ENCODE results near the gene SBF1. TPM values are rescaled to one million over a fixed set of nuclear protein-coding genes. Genes with fewer than 3 reads are reported as not detected.

The SBF1 gene, protein sequence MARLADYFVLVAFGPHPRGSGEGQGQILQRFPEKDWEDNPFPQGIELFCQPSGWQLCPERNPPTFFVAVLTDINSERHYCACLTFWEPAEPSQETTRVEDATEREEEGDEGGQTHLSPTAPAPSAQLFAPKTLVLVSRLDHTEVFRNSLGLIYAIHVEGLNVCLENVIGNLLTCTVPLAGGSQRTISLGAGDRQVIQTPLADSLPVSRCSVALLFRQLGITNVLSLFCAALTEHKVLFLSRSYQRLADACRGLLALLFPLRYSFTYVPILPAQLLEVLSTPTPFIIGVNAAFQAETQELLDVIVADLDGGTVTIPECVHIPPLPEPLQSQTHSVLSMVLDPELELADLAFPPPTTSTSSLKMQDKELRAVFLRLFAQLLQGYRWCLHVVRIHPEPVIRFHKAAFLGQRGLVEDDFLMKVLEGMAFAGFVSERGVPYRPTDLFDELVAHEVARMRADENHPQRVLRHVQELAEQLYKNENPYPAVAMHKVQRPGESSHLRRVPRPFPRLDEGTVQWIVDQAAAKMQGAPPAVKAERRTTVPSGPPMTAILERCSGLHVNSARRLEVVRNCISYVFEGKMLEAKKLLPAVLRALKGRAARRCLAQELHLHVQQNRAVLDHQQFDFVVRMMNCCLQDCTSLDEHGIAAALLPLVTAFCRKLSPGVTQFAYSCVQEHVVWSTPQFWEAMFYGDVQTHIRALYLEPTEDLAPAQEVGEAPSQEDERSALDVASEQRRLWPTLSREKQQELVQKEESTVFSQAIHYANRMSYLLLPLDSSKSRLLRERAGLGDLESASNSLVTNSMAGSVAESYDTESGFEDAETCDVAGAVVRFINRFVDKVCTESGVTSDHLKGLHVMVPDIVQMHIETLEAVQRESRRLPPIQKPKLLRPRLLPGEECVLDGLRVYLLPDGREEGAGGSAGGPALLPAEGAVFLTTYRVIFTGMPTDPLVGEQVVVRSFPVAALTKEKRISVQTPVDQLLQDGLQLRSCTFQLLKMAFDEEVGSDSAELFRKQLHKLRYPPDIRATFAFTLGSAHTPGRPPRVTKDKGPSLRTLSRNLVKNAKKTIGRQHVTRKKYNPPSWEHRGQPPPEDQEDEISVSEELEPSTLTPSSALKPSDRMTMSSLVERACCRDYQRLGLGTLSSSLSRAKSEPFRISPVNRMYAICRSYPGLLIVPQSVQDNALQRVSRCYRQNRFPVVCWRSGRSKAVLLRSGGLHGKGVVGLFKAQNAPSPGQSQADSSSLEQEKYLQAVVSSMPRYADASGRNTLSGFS (N-terminal part only)
- total RNA-seq, result 40.4 and 40.6 TPM in 2 replicates

GRCh38 chr22:50474710-50475651 lies at the start of gene SBF1:
Gene SBF1 (minus strand): TSS chr22:50475035. CDS start chr22:50474840, 195 bp downstream.

GRCh38 chr22:50507991-50508884 lies 33.4 kb upstream of the SBF1 start, which contains the start of gene NCAPH2:
Gene NCAPH2 (plus strand): TSS chr22:50508224. CDS start chr22:50508338, 114 bp downstream.

GRCh38 chr22:50507421-50507990 lies 32.7 kb upstream of the SBF1 start, which contains the start of gene LMF2:
Gene LMF2 (minus strand): TSS chr22:50507702. CDS start chr22:50507675, 27 bp downstream.

GRCh38 chr22:50486561-50487289 lies 11.9 kb upstream of the SBF1 start, which contains the start of gene MIOX:
Gene MIOX (plus strand): TSS chr22:50486859. CDS start chr22:50486898, 39 bp downstream.

DNA sequence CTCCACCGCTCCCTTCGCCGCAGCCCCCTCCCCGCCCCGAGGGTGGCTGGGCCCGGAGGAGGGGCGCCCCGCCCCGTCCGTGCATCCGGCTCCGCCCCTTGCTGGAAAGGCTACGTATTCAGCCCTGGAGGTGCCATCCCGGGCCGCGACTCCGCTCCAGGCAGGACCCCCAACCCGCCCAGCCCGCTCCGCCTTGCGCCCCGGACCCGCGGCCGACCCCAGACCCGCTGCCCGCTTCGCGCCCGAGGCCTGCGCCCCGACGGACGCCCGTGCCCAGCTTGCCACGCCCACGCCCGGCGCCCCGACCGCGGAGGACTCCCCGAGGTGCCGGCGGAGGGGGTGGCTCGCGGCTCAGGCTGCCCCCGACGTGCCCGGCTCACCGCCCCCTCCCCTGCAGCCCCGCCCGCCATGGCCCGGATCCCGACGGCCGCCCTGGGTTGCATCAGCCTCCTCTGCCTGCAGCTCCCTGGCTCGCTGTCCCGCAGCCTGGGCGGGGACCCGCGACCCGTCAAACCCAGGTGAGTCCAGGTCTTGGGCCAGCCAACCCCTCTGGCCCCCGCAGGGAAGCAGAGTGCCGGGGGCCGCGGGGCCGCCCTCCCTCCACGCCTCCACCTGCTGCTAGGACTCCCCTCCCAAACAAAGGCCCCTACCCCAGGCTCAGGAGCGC lies 6.7 kb upstream of the SBF1 start, which contains the start of gene ADM2:
ADM2 (plus strand) TSS at position 104 of the 667 bp plus-strand sequence; CDS start at position 409, 305 bp downstream.

Other genes with a start within 250 kb of the SBF1 start
- 25.0 and 26.1 TPM in 2 replicates for gene TUBGCP6, start 230.0 kb downstream of the SBF1 start, total RNA-seq
- 20.5 and 20.7 TPM in 2 replicates for gene HDAC10, start 223.8 kb downstream of the SBF1 start, total RNA-seq
- gene MAPK12, start 213.4 kb downstream of the SBF1 start, total RNA-seq, result 50.7 and 59.1 TPM in 2 replicates
- gene MAPK11, start 204.7 kb downstream of the SBF1 start, total RNA-seq, result 10.5 and 17.9 TPM in 2 replicates
- gene PLXNB2, start 167.4 kb downstream of the SBF1 start, total RNA-seq, result 44.5 and 45.5 TPM in 2 replicates
- 0.76 and 1.3 TPM in 2 replicates for gene DENND6B, start 148.0 kb downstream of the SBF1 start, total RNA-seq
- 44.5 and 58.5 TPM in 2 replicates for gene PPP6R2, start 131.7 kb downstream of the SBF1 start, total RNA-seq
- 0.46 and 0.97 TPM in 2 replicates for gene ADM2, start 6.5 kb upstream of the SBF1 start, total RNA-seq
- gene MIOX, start 11.8 kb upstream of the SBF1 start, total RNA-seq, result not detected in 2 replicates
- gene LMF2, start 32.7 kb upstream of the SBF1 start, total RNA-seq, result 21.8 and 22.2 TPM in 2 replicates
- gene NCAPH2, start 33.2 kb upstream of the SBF1 start, total RNA-seq, result 27.6 and 43.0 TPM in 2 replicates
- gene SCO2, start 50.6 kb upstream of the SBF1 start, total RNA-seq, result 2.9 and 4.9 TPM in 2 replicates
- gene TYMP, start 55.0 kb upstream of the SBF1 start, total RNA-seq, result 8.1 and 25.5 TPM in 2 replicates
- under 0.01 and 0.30 TPM in 2 replicates for gene KLHDC7B, start 70.9 kb upstream of the SBF1 start, total RNA-seq
- not detected in 2 replicates for gene SYCE3, start 87.9 kb upstream of the SBF1 start, total RNA-seq
- 0.65 and 2.6 TPM in 2 replicates for gene CPT1B, start 103.4 kb upstream of the SBF1 start, total RNA-seq
- gene CHKB, start 107.8 kb upstream of the SBF1 start, total RNA-seq, result 27.1 and 32.8 TPM in 2 replicates
- 0.15 TPM in 1 of 2 replicates, not detected in the other for gene MAPK8IP2, start 125.8 kb upstream of the SBF1 start, total RNA-seq
- gene ARSA, start 153.1 kb upstream of the SBF1 start, total RNA-seq, result 10.2 and 10.7 TPM in 2 replicates
- 11.4 and 11.7 TPM in 2 replicates for gene SHANK3, start 197.8 kb upstream of the SBF1 start, total RNA-seq